Upper lobe of left lung (tissue), 4 donors: ENCODE results near the gene EPN1.

Experiments used
- EP300 ChIP-seq, 4 donors: sonication (generic); formaldehyde crosslinking; IDR thresholded peaks; one replicate each; pipeline ENCODE4 v1.5.1; 2017; ENCODE audit warnings: antibody characterized with exemption in 4 of 4, control low read depth in 2 of 4
- TF ChIP-seq, protein P1 (sequence below), 6 experiments: fragments of 450-650 bp in 4 of 6; fragments of 200-600 bp in 2 of 6; sonication (generic) in 2 of 6; IDR thresholded peaks; one replicate each; pipeline ENCODE4 v1.5.1; 2016 to 2019; ENCODE audit warnings: antibody characterized with exemption in 6 of 6

DNA sequence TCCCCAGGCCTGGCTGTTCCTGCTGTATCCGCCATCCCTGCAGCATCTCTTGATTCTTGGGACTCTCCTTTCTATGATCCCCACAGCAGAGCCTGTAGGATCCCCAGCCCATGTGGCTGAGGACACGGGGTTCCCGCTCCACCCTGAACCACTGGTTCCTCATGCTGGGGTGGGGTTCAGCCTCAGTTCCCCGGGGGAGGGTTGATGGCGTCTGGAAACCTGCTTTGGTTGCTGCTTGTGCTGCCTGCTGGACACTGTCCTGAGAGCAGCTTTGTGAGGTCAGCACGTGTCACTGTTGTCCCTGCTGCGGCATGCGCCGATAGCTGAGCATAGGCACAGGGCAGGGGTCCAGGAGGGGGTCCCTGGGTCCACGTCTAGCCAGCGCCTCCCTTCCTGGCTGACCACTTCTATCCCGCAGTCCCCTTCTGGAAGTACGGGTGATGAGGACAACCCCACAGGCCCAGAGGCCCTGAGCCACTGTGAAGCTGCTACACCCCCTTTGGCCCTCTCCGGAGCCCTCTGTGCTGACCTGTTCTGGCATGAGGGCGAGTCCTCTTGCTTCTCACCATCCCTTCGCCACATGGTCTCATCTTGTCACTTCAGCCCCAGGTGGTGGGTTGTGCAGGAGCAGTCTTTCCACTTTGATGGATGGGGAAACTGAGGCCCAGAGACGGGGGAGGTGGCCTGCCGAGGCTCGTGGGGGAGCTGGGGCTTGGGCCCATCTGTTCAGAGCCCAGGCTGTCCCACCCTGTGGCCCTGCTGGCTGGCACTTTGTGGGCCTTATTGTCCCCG lies 5.5 kb downstream of the EPN1 start:
- TF ChIP-seq, protein P1, sequence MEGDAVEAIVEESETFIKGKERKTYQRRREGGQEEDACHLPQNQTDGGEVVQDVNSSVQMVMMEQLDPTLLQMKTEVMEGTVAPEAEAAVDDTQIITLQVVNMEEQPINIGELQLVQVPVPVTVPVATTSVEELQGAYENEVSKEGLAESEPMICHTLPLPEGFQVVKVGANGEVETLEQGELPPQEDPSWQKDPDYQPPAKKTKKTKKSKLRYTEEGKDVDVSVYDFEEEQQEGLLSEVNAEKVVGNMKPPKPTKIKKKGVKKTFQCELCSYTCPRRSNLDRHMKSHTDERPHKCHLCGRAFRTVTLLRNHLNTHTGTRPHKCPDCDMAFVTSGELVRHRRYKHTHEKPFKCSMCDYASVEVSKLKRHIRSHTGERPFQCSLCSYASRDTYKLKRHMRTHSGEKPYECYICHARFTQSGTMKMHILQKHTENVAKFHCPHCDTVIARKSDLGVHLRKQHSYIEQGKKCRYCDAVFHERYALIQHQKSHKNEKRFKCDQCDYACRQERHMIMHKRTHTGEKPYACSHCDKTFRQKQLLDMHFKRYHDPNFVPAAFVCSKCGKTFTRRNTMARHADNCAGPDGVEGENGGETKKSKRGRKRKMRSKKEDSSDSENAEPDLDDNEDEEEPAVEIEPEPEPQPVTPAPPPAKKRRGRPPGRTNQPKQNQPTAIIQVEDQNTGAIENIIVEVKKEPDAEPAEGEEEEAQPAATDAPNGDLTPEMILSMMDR (IDR thresholded peaks at IDR 0.05), result no peak
- TF ChIP-seq EP300 (IDR thresholded peaks at IDR 0.05), result no peak
